Measurements from ENCODE around the gene SGPL1. TPM values are rescaled to one million over a fixed set of nuclear protein-coding genes. Genes with fewer than 3 reads are reported as not detected.

Gene SGPL1
- total and polyA plus RNA-seq, 2 of the 8 experiments (the other 6 are each of a cell fraction or from before 2014, with no cell fraction given): 20.5 to 51.6 TPM

- TF ChIP-seq KDM1A (IDR thresholded peaks at IDR 0.05; ENCODE audit: borderline replicate concordance, low read length): no peak
Observed at GRCh38 chr10:70836319-70836718, 20.6 kb downstream of the SGPL1 start (continued).
